Ecto neural progenitor cell (in vitro differentiated cells): ENCODE measurements around the gene PARP16.
"Not testable (repeated sequence)": the region's sequence is repeated elsewhere in the genome, so short reads cannot be mapped to it uniquely, and the experiment has no call there.

ENCODE experiments used
- DNase-seq: peaks from one replicate; pipeline ENCODE4 v3.0.0-alpha.2; 2018; ENCODE audit warnings: low spot score

PARP16 gene

DNA sequence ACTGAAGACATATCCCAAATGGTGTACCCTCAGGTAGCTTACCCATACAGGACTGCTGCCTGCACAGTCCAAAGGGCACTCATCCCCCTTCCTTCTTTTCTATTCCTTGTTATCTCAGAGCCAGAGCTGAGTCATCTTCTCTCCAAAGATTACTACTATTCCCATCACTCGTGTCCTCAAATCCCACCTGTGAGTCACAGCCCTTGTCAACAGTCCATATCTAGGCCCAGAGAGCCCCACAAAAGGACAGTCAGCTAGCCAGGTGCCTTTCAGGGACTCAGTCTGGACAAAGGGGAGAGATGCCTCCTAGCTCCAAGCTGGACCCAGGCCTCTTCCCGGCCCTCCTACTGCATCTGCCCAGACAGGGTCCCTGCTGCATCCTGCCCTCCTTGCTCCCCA is 11.0 kb downstream of the PARP16 start:
- DNase-seq, result no peak

DNA sequence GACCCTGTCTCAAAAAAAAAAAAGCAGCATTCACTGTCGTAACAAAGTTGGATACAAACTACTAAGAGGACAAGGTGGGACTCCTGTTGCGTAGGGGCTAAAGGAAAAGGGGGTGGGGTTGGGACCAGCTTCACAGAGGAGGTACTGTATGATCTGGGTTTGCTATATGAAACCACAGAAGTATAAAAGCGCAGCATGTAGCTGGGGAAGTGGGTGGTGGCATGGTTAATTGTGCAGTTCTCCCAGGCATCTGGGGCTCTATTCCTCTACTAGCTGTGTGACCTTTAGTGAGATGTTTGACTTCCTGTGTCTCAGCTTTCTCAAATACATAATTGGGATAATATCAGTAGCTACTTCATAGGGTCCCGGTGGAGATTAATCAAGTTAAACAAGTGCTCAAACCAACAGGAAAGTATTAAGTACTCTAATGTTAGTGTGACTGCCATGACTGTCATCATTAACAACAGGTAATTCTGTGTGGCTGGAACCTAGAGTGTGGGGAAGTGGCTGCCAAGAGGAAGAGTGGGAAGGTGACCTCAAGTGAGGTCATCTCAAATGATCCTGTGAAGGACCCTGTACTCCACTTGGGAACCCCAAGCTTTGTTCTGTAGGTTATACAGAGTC is 11.5 kb downstream of the PARP16 start:
- DNase-seq, result no peak

DNA sequence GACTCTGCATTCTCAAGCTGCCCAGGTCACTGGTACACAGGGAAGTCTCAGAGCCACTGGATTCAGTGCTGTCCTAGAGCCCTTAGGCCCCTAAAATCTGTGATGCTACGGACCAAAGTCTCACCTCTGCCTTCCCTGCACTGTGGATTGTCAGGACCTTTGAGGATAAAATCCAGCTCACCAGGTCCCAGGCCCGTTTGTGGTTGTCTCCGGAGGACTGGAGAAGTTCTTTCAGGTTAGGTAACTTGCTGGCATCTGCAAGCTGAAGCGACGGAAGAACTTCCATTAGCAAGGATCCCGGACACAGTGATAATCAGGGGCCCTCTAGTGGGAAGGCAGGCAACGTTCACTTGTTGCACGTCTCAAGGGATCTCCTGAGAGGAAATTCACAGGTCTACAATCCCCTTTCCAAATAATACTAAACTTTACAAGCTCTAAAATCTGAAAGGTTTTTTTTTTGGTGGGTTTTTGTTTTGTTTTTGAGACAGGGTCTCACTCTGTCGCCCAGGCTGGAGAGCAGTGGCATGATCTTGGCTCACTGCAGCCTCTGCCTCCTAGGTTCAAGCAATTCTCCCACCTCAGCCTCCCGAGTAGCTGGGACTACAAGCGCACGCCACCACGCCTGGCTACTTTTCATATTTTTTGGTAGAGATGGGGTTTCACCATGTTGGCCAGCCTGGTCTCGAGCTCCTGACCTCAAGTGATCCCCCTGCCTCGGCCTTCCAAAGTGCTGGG is 15.7 kb downstream of the PARP16 start:
- DNase-seq, result peak; percentile 72

DNA sequence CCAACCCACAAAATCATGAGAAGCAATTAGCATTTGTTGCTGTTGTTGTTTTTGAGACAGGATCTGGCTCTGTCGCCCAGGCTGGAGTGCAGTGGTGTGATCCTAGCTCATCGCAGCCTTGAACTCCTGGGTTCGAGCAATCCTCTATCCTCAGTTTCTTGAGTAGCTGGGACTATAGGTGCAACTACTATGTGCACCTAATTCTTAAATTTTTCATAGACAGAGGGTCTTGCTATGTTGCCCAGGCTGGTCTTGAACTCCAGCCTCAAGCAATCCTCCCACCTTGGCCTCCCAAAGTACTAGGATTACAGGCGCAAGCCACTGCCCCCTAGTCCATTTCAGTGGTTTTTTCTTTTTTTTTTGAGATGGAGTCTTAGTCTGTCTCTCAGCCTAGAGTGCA is 18.3 kb downstream of the PARP16 start:
- DNase-seq, result no peak

DNA sequence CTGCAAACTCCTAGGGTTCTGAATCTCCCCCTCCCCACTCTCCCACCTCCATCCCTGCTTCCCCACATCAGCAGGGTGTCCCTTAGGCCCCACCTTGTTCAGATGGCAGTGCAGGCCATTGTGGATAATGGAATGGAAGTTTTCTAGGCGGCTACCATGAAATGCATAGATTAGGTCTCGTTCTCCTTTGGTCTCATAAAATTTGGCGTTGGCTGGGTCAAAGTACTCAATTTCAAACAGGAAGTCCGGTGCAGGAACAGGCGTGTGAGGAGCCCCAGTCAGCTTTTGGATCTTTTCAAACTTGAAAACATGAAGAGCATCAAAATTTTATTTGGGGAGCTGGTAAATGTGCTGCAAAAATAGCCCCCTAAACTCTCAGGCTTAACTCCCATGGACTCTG is 20.2 kb downstream of the PARP16 start:
- DNase-seq, result no peak

DNA sequence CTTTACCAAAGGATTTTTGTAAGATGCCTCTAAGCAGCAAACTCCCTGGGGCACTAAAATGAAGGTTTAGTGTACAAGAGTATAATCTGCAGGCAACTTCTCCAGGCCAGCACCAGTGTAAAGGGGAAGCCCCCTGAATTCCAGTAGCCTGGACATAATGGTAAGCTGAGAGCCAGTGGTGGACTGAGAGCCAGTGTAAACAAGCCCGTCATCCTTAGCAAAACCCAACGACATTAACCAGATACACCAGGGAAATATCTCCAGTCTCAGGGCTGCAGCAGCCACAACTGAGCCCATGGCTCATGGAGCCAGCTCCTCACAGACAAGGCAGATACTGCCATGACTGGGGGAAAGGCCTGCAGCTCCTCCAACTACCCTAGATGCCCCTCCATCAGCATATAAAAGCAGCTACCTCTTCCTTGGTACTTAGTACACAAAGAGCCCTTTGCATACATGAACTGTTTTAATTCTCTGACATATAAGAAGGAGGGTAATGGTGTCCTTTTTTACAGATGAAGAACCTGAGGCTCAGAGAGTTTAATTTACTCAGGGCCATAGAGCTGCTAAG is 21.7 kb downstream of the PARP16 start:
- DNase-seq, result no peak

DNA sequence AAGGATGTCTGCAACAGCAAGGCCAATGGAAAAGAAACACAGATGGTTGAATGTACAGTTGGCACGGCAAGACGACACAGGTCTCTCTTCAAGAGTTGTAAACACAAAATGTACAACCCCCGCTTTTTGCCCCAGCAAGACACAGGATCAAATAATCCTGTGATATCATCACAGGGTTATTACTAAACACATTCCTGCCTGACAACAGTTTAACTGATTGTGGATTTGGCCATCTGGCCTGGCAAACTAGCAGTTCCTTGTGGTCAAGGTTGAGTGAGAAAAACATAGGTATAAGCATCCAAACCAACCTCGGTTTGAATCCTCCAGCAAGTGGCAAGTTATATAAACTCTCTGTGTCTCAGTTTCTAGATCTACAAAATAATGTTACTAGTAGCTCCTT is 23.4 kb downstream of the PARP16 start:
- no peak for DNase-seq

DNA sequence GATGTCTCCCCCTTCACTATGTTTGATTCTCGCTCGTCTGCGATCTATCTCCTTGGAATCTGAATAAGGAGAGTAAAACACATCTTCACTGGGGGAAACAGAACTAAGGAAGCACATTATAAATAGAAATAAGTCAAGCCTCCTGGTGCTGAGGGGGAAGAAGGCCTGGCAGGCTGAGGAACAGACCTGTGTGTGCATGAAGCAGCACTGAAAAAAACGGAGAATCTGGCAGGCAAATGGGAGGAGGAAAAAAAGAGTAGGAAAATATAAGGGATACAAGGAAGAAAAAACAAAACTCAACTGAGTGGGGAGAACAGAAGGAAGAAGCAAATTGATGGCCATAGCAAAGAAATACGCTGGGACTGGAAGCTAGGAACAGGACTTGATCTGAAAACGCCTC is 25.7 kb downstream of the PARP16 start:
- DNase-seq, result no peak

DNA sequence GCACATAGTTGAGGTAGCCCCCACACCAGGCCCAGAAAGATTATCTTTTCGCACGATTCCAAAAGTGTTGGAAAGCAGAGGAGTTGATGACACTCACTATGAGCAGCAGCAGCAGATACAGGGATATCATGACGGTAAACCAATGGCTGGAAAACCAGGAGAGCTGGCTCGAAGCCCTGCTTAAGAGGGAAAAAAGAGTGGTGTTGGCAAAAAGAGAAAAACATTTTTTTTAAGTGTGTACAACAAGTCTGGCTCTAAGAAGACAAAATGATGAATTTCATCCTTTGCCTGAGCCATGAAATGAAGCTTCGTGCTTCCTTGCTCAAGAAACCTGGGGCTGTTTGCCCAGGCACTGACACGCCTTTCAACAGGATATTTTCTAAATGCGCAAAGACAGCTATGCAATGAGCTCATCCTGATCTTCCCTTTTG is 27.3 kb downstream of the PARP16 start:
- DNase-seq, result no peak

DNA sequence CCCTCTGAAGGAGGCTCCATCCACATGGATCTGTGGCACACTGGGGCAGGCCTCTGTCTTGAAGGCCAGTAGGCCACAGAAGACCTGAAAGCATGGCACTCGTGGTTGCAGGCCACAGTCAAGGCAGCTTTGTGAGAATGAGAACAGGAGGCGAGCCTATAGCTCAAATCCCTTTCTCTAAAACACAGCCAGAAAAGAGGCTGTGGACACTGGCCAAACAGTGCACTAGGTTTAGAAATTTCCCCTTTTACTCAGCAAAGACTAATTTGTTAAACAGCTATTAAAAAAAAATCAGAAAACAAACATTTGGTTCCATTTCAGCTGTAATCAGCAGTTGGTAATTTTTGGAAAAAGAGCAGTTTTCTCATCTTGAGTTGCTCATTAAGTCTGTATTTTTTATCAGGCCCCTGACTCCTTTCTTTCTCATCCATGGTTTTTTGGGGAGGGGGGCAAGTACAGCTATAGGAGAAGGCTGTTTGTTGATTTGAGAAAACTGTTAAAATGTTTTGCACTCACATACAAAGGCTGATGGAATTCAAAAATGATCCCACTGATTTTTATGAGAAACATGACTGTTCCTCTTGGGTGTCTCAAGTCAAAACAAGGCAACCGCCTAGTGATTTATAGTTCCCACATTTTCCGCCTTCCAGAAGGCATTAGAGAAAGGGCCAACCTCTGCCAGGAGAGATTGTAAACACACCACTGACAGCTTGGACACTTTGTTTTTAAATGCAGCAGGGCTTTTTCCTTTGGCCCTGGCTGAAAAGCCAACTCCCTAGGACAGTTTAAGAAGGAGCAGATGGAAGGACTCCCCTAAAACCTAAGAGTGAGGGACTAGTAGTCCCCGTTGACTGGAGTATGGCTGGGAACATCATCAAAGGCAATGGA is 28.1 kb downstream of the PARP16 start:
- DNase-seq, result no peak

DNA sequence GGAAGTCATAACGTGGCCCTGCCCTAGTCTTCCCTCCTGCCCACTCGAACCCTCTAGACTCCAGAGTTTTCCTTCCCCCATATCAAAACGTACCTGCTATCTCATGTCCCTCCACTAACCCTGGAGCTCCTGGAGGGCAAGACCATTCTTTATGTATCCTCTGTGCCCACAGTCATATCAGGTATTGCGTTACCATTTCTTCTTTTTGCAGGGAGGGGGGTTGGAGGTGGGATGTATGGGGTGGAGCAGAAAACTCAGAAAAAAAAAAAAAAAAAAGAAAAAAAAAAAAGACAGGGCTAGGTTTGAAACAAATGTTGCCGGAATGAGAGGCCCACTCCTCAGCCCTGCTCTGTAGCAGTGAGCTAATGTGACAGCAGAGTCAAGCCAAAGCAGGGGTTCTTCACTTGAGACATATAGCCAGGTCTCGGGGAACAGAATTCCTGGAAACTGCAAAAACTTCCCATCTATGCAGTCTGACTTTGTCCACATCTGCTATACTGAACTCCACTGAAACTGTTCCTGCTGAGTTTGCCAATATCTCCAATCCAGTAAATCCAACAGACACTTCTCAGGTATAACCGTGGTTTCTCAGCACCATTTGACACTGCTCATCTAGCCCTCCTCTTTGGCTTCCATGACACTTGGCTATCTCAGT is 31.1 kb downstream of the PARP16 start:
- DNase-seq, result no peak

DNA sequence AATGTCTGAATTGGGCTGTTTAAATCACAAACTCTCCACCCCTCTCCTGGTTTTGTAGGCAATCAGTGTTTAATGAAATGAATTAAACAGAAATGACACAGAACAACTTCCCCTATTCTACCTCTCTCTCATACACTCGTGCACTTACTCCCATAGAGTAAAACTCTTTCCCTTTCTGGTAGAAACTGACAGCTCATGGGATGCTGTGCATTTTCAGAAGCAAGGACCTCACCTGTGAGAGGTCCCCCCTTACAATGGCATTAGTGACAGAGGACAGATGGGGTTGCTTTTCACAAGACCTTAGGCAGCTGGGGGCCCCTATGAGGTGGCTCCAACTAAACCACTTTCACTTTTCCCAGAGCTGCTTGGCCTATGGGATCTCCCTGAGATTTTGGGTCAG is 31.9 kb downstream of the PARP16 start:
- no peak for DNase-seq

DNA sequence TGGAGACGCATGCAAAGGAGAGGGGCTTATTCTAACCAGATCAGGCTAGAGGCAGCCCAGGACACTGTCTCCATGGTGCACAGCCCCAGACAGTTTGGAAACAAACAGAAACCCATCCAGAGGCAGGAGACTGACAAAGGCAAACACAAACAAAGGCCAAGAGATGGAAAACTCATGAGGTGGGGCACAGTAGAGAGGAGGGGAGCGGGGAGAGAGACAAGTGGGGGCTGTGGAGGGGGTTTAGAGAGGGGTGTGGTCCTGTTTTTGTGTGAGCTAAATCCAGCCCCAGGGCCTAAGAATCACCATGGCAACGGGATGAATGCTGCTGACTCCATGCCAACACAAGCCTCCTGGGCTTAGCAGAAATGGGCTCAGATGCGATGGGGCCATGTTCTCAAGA is 32.3 kb downstream of the PARP16 start:
- peak; percentile 79 for DNase-seq

DNA sequence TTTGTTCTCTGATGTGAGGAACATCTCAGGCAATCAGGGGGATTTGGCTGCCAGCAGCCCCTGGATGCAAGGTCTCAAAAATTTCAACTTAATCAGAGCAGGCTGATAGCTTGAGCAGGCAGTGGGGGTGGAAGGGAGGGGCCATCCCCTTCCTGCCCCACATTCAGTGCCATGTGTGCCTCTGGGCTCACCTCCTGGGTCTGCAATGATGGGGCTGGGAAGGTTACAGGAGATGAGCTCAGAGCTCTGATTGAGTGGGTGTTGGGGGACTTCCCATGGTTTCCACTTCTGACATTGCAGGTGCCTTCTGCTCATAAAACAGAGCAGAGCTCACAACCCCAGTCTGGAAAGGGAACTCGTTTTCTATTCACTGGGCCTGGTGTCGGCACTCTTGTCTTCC is 37.0 kb downstream of the PARP16 start:
- no peak for DNase-seq

DNA sequence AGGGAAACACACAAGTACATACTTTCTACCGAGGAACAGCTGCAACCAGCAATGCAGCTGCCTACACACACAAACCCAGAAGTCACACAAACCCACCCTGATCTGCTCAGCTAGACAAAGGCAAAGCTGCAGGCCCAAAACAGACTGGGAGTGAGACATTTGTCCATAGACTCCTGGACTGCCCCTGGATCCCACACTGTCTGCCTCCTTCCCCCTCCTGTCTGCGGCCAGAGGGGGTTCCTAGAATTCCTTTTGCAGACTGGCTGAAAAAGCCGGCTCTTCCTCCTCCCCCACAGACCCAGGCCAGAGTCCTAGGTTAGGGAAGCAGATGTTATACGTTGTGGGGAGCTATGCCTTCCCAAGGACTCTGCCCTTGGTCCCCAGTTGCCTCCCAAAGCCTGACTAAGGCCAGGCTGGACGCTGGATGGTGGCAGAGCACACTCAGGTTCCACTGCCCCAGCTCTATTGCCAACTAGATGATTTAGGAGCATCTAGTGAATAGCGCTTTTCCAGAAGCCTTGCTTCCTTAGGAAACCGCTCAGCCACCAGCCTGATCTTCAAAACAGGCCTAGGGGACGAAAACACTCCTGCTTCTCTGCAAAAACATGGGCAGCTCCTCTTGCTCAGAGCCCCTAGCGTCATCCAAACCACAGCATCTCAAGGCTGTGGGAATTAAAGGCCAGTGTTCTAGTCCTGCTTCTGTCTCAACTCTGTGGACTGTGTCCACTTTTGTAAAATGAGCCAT is 38.0 kb downstream of the PARP16 start:
- DNase-seq, result no peak

DNA sequence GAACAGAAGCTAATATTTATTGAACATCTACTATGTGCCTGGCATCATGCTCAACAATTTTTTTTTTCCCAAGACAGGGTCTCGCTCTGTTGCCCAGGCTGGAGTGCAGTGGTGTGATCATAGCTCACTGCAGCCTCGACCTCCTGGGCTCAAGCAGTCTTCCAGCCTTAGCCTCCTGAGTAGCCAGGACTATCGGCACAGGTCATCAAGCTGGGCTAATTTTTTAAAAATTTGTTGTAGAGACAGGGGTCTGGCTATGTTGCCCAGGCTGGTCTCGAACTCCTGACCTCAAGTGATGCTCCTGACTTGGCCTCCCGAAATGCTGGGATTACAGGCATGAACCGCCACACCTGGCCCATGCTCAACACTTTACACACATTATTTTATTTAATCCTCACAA is 39.7 kb downstream of the PARP16 start:
- DNase-seq, result no peak

DNA sequence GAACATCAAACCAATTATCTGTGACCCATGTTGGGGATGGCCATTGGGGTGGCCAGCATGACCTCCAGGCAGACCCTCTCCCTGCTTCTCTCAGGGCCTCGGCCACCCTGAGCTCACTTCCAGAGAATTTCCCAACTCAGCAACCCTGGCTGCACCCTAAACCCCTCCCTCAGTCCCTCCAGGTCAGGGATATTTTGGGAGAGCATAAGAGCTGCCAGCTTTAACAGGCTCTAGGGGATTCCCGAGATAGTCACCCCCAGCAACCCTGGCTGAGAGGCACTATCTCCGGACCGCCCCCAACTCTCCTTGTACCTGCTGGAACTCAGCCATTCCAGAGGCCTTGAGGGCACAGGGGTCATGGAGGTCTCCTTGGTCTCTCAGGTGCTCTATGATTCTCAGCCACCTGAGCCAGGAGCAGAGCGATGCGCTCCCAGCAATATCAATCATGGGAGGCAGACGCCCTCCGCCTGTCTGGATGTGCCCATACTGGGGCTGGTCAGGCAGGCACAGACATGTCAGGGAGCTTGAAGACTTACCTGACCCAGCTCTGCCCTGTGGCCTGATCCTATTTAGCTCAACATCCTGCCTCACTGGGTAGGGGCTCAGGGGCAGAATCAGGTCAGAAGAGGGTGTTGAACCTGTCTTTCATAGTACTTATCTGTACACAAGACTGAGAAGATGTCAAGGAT is 40.5 kb downstream of the PARP16 start:
- DNase-seq, result no peak

DNA sequence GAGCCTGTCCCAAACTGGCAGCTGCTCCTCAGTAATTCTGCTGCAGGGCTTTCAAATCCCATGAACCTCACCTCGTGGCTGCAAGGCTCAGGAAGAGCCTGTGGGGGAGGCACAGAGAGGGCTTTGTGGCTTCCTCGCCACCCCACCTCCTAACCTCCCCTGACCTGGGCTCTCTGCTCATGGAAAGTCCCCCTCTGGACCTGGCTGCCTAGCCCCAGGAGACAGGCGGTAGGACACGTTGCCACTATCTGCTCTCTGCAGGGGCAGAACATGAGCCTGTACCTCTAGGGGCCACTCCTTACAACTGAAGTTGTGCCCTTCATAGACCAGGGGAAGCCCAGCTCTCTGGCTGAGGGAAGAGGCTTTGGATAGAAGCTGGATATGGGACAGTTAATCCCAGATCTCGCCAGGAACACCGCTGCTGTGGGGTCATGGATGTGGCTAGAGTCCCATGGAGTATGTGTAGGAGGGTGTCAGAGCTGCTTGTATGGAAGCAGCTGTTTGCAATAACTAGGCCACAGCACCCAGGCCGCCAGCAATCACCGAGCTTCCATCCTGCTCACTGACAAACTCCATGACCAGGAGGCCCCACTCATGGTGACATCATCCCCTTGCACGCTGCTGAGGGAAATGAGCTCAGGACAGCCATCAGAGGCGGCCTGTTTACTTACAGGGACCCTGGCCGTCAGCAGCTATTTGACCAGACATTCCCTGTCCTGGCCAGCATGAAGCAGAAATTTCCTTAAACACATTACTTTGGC is 41.4 kb downstream of the PARP16 start:
- DNase-seq, result no peak

DNA sequence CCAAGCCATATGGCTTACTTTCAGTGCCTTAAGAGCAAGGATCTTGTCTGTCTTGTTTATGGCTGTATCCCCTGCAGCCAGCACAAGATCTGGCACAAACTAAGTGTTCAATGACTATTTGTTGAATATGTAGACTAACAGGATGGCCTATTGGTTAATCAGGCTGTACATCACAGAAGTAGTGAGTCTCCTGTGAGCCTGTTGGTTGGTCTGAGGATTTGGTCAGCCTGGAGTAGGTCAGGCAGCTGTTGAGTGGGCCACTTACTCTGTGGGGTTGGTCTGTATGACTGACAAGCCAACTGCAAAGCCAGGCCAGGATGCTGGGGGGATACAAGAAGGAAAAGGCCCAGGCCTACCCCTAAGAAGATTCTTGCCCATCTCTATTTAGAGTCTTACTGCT is 42.0 kb downstream of the PARP16 start:
- no peak for DNase-seq

DNA sequence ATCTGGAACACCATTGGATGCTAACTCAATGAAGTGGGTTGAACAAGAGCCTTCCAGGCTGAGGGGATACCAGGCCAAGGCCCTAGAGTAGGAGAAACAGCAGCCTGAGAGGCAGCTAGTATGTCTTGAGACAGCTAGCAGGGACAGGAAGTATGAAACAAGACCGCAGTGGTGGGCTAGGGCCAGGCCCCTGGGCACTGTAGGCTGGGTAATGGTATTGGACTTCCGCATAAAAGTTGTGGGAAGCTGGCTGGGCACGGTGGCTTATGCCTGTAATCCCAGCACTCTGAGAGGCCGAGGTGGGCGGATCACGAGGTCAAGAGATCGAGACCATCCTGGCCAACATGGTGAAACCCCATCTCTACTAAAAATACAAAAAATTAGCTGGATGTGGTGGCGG is 50.2 kb downstream of the PARP16 start:
- DNase-seq, result not testable (repeated sequence)
